NCI-H1694 treated with DMSO at 0.1 percent for 48 hours (cell line): ENCODE measurements around the gene BAG3.
"Not testable (repeated sequence)": the region's sequence is repeated elsewhere in the genome, so short reads cannot be mapped to it uniquely, and the experiment has no call there.

ENCODE experiments used
- DNase-seq: peaks from one replicate; lab custom pipeline; 2025; lab: John Stamatoyannopoulos, UW

BAG3 gene

GRCh38 chr10:119640875-119641526, 10.2 kb upstream of the BAG3 start:
- DNase-seq = no peak

- DNase-seq = no peak
Observed at GRCh38 chr10:119642556-119643111, 8.5 kb upstream of the BAG3 start.

- DNase-seq = no peak
Observed at GRCh38 chr10:119643306-119644204, 7.6 kb upstream of the BAG3 start.

GRCh38 chr10:119644205-119644814, 6.9 kb upstream of the BAG3 start:
- no peak for DNase-seq

- no peak for DNase-seq
Observed at GRCh38 chr10:119644994-119645393, 6.2 kb upstream of the BAG3 start.

GRCh38 chr10:119650062-119650461, 1.1 kb upstream of the BAG3 start:
- DNase-seq = no peak

GRCh38 chr10:119651514-119652360, 557 bp downstream of the BAG3 start:
- no peak for DNase-seq

- DNase-seq = peak; percentile 20
Observed at GRCh38 chr10:119652361-119652730, 1.2 kb downstream of the BAG3 start.

- DNase-seq = no peak
Observed at GRCh38 chr10:119653209-119653608, 2.0 kb downstream of the BAG3 start.

GRCh38 chr10:119653916-119654315, 2.7 kb downstream of the BAG3 start:
- no peak for DNase-seq

- DNase-seq = no peak
Observed at GRCh38 chr10:119654540-119654939, 3.4 kb downstream of the BAG3 start.

GRCh38 chr10:119655566-119656001, 4.4 kb downstream of the BAG3 start:
- DNase-seq = no peak

- DNase-seq = no peak
Observed at GRCh38 chr10:119656760-119657159, 5.6 kb downstream of the BAG3 start.

- DNase-seq = no peak
Observed at GRCh38 chr10:119657725-119658124, 6.5 kb downstream of the BAG3 start.

- no peak for DNase-seq
Observed at GRCh38 chr10:119658274-119658673, 7.1 kb downstream of the BAG3 start.

- DNase-seq = no peak
Observed at GRCh38 chr10:119659951-119660350, 8.8 kb downstream of the BAG3 start.

GRCh38 chr10:119662076-119662605, 11.0 kb downstream of the BAG3 start:
- not testable (repeated sequence) for DNase-seq

GRCh38 chr10:119663866-119664698, 12.9 kb downstream of the BAG3 start:
- DNase-seq = no peak

GRCh38 chr10:119665901-119666708, 14.9 kb downstream of the BAG3 start:
- DNase-seq = no peak

- no peak for DNase-seq
Observed at GRCh38 chr10:119666709-119667004, 15.5 kb downstream of the BAG3 start.
